GM13976 (cell line): ENCODE results near the gene SYT14.
"Not testable (repeated sequence)": the region's sequence is repeated elsewhere in the genome, so short reads cannot be mapped to it uniquely, and the experiment has no call there.

Experiments used
- DNase-seq: peaks from one replicate; pipeline ENCODE4 v3.0.0; 2012; ENCODE audit warnings: low spot score
- CTCF ChIP-seq: IDR thresholded peaks from 2 replicates; pipeline ENCODE4 v1.5.1; 2012; ENCODE audit warnings: borderline replicate concordance, mild to moderate bottlenecking; ENCODE audit not compliant: insufficient read depth; ENCODE audit errors: extremely low read depth, missing control alignments, control extremely low read depth
- in situ Hi-C: fragments of 300-500 bp; cut with MboI; formaldehyde crosslinking; loops from one replicate; pipeline ENCODE4 v1.12.0; 2022; ENCODE audit warnings: low sequenced_read_pairs, mixed read lengths, inconsistent platforms; ENCODE audit not compliant: unreplicated experiment

The SYT14 gene

DNA sequence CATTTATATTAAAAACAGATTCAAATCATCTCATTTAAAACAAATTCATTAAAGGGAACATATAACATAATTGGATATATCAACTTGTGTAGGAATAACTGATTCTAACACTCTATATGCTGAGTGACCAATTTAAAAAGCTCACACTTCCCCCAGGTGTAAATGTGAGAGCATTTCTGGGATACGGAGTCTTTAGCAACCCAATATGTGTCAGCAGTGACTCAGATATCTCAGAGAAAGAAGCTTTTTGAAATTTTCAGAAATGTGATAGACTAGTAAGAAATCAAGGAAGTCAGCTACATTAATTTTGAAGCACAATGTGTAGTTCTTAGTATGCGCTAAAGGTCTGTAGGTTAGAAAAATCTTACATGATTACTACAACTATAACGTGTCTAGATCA is 206.7 kb downstream of the SYT14 start:
- DNase-seq = no peak
- TF ChIP-seq CTCF = no peak
- in situ Hi-C loops = no loop called here

DNA sequence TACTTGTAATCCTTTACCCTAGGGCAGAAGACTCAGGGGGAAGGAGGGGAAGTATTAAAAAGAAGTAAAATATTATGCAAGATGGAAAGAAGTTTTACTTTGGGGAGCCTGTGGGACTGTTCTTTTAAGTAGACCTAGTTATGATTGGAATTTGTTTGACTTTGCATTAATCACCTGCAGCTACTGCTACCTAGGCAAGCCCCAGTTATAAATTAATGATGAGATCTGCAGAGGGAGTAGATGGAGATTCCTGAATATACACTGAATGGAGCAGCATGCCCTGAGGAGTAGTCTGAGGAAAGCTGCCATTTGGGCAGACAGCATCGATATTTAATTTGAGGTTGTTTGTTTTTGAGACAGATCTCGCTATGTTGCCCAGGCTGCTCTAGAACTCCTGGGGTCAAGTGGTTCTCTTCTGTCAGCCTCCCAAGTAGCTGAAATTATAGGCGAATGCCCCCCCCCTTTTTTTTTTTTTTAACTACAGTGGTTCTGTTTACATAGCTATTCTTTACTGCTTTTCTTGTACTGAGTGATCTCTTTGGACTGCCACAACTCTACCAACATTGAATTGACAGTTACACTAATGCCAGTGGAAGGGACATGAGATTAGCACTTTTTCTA is 213.1 kb downstream of the SYT14 start:
- in situ Hi-C loops = no loop called here
- DNase-seq = no peak
- no peak for TF ChIP-seq CTCF

DNA sequence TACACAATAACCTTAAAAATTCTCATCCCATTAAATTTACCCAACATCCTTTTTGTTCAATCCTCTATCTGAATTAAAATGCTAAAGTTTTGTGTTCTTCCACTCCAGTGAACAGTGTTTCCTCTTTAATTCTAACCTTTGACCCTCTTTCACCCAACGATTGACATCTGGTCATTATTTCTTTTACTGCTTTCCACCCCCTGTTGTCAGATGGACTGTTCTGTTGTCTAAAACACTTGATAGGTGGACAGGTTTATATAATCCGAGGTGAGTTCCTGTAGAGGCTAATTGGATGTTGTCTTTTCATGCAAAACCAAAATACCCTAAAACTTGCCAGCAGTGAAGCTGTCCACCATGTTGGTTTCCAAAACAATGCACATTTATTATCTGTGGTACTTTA is 221.2 kb downstream of the SYT14 start:
- no peak for DNase-seq
- no peak for TF ChIP-seq CTCF
- in situ Hi-C loops = no loop called here

DNA sequence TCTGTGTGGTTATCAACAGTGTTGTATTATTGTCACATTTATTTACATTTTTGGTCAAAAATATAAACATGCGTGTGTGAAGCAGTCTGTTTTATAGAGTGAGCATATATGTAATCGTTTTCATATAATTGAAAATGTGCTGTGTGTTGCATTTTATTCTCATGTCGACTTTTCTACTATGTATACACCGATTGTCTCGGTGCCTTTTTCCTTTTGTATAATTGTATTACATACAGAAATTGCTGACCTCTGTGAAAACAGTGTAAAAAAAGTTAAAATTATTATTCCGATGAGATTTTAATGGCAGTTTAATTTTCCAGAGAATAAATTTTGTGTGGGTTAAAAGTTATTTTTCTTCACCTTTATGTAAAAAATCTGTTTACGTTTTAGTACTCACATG is 232.2 kb downstream of the SYT14 start:
- in situ Hi-C loops = no loop called here
- DNase-seq = no peak
- no peak for TF ChIP-seq CTCF

DNA sequence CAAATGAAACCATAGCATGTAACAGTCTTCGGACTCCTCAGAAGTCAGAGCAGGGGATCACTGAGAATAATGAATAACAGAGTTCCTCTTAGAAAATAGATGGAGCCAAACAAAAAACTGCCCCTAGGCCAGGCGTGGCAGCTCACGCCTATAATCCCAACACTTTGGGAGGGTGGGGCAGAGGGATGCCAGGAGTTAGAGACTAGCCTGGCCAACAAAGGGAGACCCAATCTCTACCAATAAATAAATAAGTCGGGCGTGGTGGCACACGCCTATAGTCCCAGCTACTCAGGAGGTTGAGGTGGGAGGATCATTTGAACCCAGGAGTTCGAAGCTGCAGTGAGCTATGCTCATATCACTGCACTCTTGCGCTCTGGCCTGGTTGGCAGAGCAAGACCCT is 236.1 kb downstream of the SYT14 start:
- no peak for DNase-seq
- no peak for TF ChIP-seq CTCF
- in situ Hi-C loops = no loop called here

- DNase-seq = no peak
- in situ Hi-C loops = no loop called here
Observed at GRCh38 chr1:210185063-210185462, 247.0 kb downstream of the SYT14 start.

GRCh38 chr1:210187849-210188606 is 250.0 kb downstream of the SYT14 start:
- DNase-seq, in situ Hi-C loops: not testable (repeated sequence)

More at GRCh38 chr1:210185063-210185462, 247.0 kb downstream of the SYT14 start:
- no peak for TF ChIP-seq CTCF
